GM23338 (cell line): ENCODE data around the gene PLAC8L1. TPM values are rescaled to one million over a fixed set of nuclear protein-coding genes. Genes with fewer than 3 reads are reported as not detected.

Source experiments
- ATAC-seq: fragments of 200-7000 bp; cut with Tn5 transposase; 3 replicates; pipeline ENCODE4 v1.9.1; 2020
- DNase-seq: peaks from one replicate; pipeline ENCODE4 v3.0.0-alpha.2; 2015; ENCODE audit warnings: low spot score
- H2AFZ ChIP-seq: fragments of 200-600 bp; sonication (generic); 2 replicates; pipeline ENCODE4 v1.8.0; 2016; ENCODE audit warnings: antibody characterized with exemption, mild to moderate bottlenecking, moderate library complexity
- H3F3A ChIP-seq: fragments of 200-600 bp; sonication (generic); replicated peaks from 2 replicates; pipeline ENCODE4 v1.8.0; 2017; ENCODE audit warnings: antibody characterized with exemption, mixed run types, low read depth
- H3K27ac ChIP-seq: fragments of 200-600 bp; sonication (generic); 2 replicates; pipeline ENCODE4 v1.6.1; 2016; ENCODE audit warnings: low read depth
- H3K27me3 ChIP-seq: fragments of 200-600 bp; sonication (generic); 2 replicates; pipeline ENCODE4 v1.8.0; 2016; ENCODE audit warnings: mild to moderate bottlenecking, mixed run types, moderate library complexity; ENCODE audit not compliant: insufficient read depth
- H3K36me3 ChIP-seq: fragments of 200-600 bp; sonication (generic); 2 replicates; pipeline ENCODE4 v1.8.0; 2016; ENCODE audit warnings: mild to moderate bottlenecking; ENCODE audit not compliant: insufficient read depth
- H3K4me1 ChIP-seq: fragments of 200-600 bp; sonication (generic); 2 replicates; pipeline ENCODE4 v1.8.0; 2016; ENCODE audit warnings: mild to moderate bottlenecking, moderate library complexity; ENCODE audit not compliant: insufficient read depth
- H3K4me2 ChIP-seq: fragments of 200-600 bp; sonication (generic); 2 replicates; pipeline ENCODE4 v1.7.1; 2017; ENCODE audit warnings: mixed run types
- H3K4me3 ChIP-seq: fragments of 200-600 bp; sonication (generic); 2 replicates; pipeline ENCODE4 v1.6.1; 2016; ENCODE audit warnings: mixed run types
- H3K79me2 ChIP-seq: fragments of 200-600 bp; sonication (generic); replicated peaks from 2 replicates; pipeline ENCODE4 v1.8.0; 2017; ENCODE audit warnings: mild to moderate bottlenecking; ENCODE audit not compliant: insufficient read depth
- H3K9me2 ChIP-seq: fragments of 200-600 bp; sonication (generic); 2 replicates; pipeline ENCODE4 v1.8.0; 2017; ENCODE audit not compliant: insufficient read depth
- H4K20me1 ChIP-seq: fragments of 200-600 bp; sonication (generic); replicated peaks from 2 replicates; pipeline ENCODE4 v1.8.0; 2017; ENCODE audit warnings: mild to moderate bottlenecking; ENCODE audit not compliant: insufficient read depth
- H3K27ac Mint-ChIP-seq: 2 replicates; pipeline ENCODE4 v1.8.0; 2020; ENCODE audit warnings: inconsistent platforms, mild to moderate bottlenecking, moderate library complexity, mixed read lengths
- H3K27me3 Mint-ChIP-seq: 3 replicates; pipeline ENCODE4 v1.8.0; 2022; ENCODE audit warnings: low read depth, mild to moderate bottlenecking, moderate library complexity, mixed read lengths, inconsistent platforms; ENCODE audit not compliant: insufficient read depth, poor library complexity
- H3K36me3 Mint-ChIP-seq: 3 replicates; pipeline ENCODE4 v1.8.0; 2021; ENCODE audit warnings: low read depth, mild to moderate bottlenecking, inconsistent platforms, moderate library complexity, mixed read lengths
- H3K4me1 Mint-ChIP-seq: 3 replicates; pipeline ENCODE4 v1.8.0; 2020; ENCODE audit warnings: mild to moderate bottlenecking, inconsistent platforms, mixed read lengths
- H3K4me3 Mint-ChIP-seq: 3 replicates; pipeline ENCODE4 v1.8.0; 2021; ENCODE audit warnings: moderate library complexity, mild to moderate bottlenecking, inconsistent platforms, mixed read lengths
- H3K9me3 Mint-ChIP-seq: 3 replicates; pipeline ENCODE4 v1.8.0; 2020; ENCODE audit warnings: moderate library complexity, mild to moderate bottlenecking, inconsistent platforms, mixed read lengths
- CREB1 ChIP-seq: fragments of 250-450 bp; sonication (Bioruptor Pico); IDR thresholded peaks from 2 replicates; pipeline ENCODE4 v1.5.0; 2020; ENCODE audit warnings: low read depth, mild to moderate bottlenecking, moderate library complexity
- EZH2 ChIP-seq: fragments of 200-600 bp; sonication (generic); IDR thresholded peaks from one replicate; pipeline ENCODE4 v1.8.0; 2017; ENCODE audit warnings: antibody characterized with exemption, mild to moderate bottlenecking, low read depth; ENCODE audit not compliant: unreplicated experiment
- EZH2phosphoT487 ChIP-seq: fragments of 200-600 bp; sonication (generic); IDR thresholded peaks from one replicate; pipeline ENCODE4 v1.8.1; 2018; ENCODE audit warnings: antibody characterized with exemption; ENCODE audit not compliant: unreplicated experiment
- JUNB ChIP-seq: IDR thresholded peaks from one replicate; pipeline ENCODE4 v1.6.1; 2016; ENCODE audit warnings: antibody characterized with exemption; ENCODE audit not compliant: unreplicated experiment
- NANOG ChIP-seq: IDR thresholded peaks from 2 replicates; pipeline ENCODE4 v1.6.1; 2016; ENCODE audit warnings: antibody characterized with exemption, borderline replicate concordance
- POLR2AphosphoS5 ChIP-seq: IDR thresholded peaks from 2 replicates; pipeline ENCODE4 v1.6.1; 2016; ENCODE audit warnings: antibody characterized with exemption, low read depth
- STAT1 ChIP-seq: IDR thresholded peaks from one replicate; pipeline ENCODE4 v1.6.1; 2016; ENCODE audit warnings: antibody characterized with exemption; ENCODE audit not compliant: unreplicated experiment
- ZNF114 ChIP-seq: fragments of 250-450 bp; sonication (Bioruptor Pico); IDR thresholded peaks from 2 replicates; pipeline ENCODE4 v1.5.0; 2020; ENCODE audit warnings: mild to moderate bottlenecking, moderate library complexity
- ZNF331 ChIP-seq: fragments of 250-450 bp; sonication (Bioruptor Pico); IDR thresholded peaks from 2 replicates; pipeline ENCODE4 v1.5.0; 2020; ENCODE audit warnings: low read depth, mild to moderate bottlenecking, moderate library complexity
- polyA plus RNA-seq: library from polyadenylated mRNA; unstranded; fragments of >200 nt; fragmentation: Nextera tagmentation; extraction: Ambion mirVana; gene quantifications from 2 replicates; pipeline ENCODE4 v1.2.1, GENCODE V29; 2016
- total RNA-seq: library from RNA; depleted of rRNA; stranded (reverse); fragments of >200 nt; shearing (Covaris generic); gene quantifications from 2 replicates; pipeline ENCODE4 v1.2.3, GENCODE V29; 2014
- TF ChIP-seq, protein P1 (sequence below): fragments of 250-450 bp; sonication (Bioruptor Pico); IDR thresholded peaks from 2 replicates; pipeline ENCODE4 v1.5.0; 2020; ENCODE audit warnings: mild to moderate bottlenecking, moderate library complexity
- TF ChIP-seq, protein P2 (sequence below): IDR thresholded peaks from 2 replicates; pipeline ENCODE4 v1.6.1; 2016; ENCODE audit warnings: antibody characterized with exemption
- TF ChIP-seq, protein P3 (sequence below): IDR thresholded peaks from one replicate; pipeline ENCODE4 v1.6.1; 2018; ENCODE audit warnings: antibody characterized with exemption; ENCODE audit not compliant: unreplicated experiment
- TF ChIP-seq, protein P4 (sequence below), 2 experiments: fragments of 200-600 bp in 1 of 2; sonication (generic) in 1 of 2; conservative IDR thresholded peaks; 2 replicates each; pipeline versions ENCODE4 v1.5.1 to v1.6.1; 2016 to 2017; ENCODE audit warnings: antibody characterized with exemption in 2 of 2, low read depth in 2 of 2, mild to moderate bottlenecking in 2 of 2, moderate library complexity in 1 of 2

The PLAC8L1 gene
- total and polyA plus RNA-seq, 2 experiments from 2014 or later: 2.0 TPM; not detected in 1

DNA sequence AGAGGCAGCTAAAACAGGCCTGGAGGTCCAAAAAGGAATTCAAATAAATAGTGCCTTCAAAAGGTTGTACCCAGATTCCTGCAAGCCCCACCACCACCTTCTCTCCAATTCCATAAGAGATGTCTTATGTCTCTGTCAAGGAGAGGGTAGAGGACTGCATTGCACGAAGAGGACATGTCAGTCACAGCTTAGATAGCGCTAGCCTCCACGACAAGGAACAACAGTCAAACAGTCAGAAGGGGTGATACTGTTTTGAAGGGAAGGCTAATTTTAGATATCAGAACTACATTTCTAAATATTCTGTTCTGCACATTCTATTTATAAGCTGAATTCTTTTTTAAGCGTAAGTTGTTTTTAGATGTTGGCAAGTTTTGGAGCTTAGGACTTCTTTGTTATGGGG, 34.2 kb downstream of the PLAC8L1 start:
- H3K9me3 Mint-ChIP-seq: peaks cover 3% of the 10 kb centered on the region; the same call in 1 of the 3 replicates
- H3K27ac ChIP-seq: no peak overlapping the region
- H3K27ac Mint-ChIP-seq: no peak overlapping the region
- peaks cover under 1% of the 10 kb centered on the region; the same call in 1 of the 2 replicates for H3F3A ChIP-seq
- TF ChIP-seq NANOG: no peak
- TF ChIP-seq, protein P1, sequence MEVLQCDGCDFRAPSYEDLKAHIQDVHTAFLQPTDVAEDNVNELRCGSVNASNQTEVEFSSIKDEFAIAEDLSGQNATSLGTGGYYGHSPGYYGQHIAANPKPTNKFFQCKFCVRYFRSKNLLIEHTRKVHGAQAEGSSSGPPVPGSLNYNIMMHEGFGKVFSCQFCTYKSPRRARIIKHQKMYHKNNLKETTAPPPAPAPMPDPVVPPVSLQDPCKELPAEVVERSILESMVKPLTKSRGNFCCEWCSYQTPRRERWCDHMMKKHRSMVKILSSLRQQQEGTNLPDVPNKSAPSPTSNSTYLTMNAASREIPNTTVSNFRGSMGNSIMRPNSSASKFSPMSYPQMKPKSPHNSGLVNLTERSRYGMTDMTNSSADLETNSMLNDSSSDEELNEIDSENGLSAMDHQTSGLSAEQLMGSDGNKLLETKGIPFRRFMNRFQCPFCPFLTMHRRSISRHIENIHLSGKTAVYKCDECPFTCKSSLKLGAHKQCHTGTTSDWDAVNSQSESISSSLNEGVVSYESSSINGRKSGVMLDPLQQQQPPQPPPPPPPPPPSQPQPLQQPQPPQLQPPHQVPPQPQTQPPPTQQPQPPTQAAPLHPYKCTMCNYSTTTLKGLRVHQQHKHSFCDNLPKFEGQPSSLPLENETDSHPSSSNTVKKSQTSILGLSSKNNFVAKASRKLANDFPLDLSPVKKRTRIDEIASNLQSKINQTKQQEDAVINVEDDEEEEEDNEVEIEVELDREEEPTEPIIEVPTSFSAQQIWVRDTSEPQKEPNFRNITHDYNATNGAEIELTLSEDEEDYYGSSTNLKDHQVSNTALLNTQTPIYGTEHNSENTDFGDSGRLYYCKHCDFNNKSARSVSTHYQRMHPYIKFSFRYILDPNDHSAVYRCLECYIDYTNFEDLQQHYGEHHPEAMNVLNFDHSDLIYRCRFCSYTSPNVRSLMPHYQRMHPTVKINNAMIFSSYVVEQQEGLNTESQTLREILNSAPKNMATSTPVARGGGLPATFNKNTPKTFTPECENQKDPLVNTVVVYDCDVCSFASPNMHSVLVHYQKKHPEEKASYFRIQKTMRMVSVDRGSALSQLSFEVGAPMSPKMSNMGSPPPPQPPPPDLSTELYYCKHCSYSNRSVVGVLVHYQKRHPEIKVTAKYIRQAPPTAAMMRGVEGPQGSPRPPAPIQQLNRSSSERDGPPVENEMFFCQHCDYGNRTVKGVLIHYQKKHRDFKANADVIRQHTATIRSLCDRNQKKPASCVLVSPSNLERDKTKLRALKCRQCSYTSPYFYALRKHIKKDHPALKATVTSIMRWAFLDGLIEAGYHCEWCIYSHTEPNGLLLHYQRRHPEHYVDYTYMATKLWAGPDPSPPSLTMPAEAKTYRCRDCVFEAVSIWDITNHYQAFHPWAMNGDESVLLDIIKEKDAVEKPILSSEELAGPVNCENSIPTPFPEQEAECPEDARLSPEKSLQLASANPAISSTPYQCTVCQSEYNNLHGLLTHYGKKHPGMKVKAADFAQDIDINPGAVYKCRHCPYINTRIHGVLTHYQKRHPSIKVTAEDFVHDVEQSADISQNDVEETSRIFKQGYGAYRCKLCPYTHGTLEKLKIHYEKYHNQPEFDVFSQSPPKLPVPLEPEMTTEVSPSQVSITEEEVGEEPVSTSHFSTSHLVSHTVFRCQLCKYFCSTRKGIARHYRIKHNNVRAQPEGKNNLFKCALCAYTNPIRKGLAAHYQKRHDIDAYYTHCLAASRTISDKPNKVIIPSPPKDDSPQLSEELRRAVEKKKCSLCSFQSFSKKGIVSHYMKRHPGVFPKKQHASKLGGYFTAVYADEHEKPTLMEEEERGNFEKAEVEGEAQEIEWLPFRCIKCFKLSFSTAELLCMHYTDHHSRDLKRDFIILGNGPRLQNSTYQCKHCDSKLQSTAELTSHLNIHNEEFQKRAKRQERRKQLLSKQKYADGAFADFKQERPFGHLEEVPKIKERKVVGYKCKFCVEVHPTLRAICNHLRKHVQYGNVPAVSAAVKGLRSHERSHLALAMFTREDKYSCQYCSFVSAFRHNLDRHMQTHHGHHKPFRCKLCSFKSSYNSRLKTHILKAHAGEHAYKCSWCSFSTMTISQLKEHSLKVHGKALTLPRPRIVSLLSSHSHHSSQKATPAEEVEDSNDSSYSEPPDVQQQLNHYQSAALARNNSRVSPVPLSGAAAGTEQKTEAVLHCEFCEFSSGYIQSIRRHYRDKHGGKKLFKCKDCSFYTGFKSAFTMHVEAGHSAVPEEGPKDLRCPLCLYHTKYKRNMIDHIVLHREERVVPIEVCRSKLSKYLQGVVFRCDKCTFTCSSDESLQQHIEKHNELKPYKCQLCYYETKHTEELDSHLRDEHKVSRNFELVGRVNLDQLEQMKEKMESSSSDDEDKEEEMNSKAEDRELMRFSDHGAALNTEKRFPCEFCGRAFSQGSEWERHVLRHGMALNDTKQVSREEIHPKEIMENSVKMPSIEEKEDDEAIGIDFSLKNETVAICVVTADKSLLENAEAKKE (CRISPR knock-in tag): no peak
- TF ChIP-seq, protein P2, sequence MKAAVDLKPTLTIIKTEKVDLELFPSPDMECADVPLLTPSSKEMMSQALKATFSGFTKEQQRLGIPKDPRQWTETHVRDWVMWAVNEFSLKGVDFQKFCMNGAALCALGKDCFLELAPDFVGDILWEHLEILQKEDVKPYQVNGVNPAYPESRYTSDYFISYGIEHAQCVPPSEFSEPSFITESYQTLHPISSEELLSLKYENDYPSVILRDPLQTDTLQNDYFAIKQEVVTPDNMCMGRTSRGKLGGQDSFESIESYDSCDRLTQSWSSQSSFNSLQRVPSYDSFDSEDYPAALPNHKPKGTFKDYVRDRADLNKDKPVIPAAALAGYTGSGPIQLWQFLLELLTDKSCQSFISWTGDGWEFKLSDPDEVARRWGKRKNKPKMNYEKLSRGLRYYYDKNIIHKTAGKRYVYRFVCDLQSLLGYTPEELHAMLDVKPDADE: no peak
- TF ChIP-seq JUNB: no peak
- no peak for TF ChIP-seq ZNF331
- TF ChIP-seq, protein P3, sequence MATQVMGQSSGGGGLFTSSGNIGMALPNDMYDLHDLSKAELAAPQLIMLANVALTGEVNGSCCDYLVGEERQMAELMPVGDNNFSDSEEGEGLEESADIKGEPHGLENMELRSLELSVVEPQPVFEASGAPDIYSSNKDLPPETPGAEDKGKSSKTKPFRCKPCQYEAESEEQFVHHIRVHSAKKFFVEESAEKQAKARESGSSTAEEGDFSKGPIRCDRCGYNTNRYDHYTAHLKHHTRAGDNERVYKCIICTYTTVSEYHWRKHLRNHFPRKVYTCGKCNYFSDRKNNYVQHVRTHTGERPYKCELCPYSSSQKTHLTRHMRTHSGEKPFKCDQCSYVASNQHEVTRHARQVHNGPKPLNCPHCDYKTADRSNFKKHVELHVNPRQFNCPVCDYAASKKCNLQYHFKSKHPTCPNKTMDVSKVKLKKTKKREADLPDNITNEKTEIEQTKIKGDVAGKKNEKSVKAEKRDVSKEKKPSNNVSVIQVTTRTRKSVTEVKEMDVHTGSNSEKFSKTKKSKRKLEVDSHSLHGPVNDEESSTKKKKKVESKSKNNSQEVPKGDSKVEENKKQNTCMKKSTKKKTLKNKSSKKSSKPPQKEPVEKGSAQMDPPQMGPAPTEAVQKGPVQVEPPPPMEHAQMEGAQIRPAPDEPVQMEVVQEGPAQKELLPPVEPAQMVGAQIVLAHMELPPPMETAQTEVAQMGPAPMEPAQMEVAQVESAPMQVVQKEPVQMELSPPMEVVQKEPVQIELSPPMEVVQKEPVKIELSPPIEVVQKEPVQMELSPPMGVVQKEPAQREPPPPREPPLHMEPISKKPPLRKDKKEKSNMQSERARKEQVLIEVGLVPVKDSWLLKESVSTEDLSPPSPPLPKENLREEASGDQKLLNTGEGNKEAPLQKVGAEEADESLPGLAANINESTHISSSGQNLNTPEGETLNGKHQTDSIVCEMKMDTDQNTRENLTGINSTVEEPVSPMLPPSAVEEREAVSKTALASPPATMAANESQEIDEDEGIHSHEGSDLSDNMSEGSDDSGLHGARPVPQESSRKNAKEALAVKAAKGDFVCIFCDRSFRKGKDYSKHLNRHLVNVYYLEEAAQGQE: no peak
- TF ChIP-seq CREB1: no peak
- TF ChIP-seq, protein P4, sequence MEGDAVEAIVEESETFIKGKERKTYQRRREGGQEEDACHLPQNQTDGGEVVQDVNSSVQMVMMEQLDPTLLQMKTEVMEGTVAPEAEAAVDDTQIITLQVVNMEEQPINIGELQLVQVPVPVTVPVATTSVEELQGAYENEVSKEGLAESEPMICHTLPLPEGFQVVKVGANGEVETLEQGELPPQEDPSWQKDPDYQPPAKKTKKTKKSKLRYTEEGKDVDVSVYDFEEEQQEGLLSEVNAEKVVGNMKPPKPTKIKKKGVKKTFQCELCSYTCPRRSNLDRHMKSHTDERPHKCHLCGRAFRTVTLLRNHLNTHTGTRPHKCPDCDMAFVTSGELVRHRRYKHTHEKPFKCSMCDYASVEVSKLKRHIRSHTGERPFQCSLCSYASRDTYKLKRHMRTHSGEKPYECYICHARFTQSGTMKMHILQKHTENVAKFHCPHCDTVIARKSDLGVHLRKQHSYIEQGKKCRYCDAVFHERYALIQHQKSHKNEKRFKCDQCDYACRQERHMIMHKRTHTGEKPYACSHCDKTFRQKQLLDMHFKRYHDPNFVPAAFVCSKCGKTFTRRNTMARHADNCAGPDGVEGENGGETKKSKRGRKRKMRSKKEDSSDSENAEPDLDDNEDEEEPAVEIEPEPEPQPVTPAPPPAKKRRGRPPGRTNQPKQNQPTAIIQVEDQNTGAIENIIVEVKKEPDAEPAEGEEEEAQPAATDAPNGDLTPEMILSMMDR (conservative IDR thresholded peaks at IDR 0.05; ENCODE audit: low read depth in 2 of 2): no peak
- TF ChIP-seq EZH2: no peak
- TF ChIP-seq STAT1: no peak
- TF ChIP-seq EZH2phosphoT487: no peak
- TF ChIP-seq ZNF114 (CRISPR knock-in tag): no peak
- no peak for TF ChIP-seq POLR2AphosphoS5
- no peak for ATAC-seq
- H3K36me3 Mint-ChIP-seq: no peaks in the 10 kb centered on the region
- no peak overlapping the region for H3K4me3 Mint-ChIP-seq
- no peak overlapping the region for H3K4me2 ChIP-seq
- H3K4me1 ChIP-seq: peaks cover 36% of the 10 kb centered on the region
- H2AFZ ChIP-seq: no peak overlapping the region
- H3K36me3 ChIP-seq: no peaks in the 10 kb centered on the region
- H3K27me3 ChIP-seq: peaks cover 31% of the 10 kb centered on the region
- no peaks in the 10 kb centered on the region for H4K20me1 ChIP-seq
- no peaks in the 10 kb centered on the region for H3K79me2 ChIP-seq
- no peaks in the 10 kb centered on the region for H3K9me2 ChIP-seq
- H3K4me1 Mint-ChIP-seq: peaks cover 34% of the 10 kb centered on the region
- peaks cover 7% of the 10 kb centered on the region for H3K27me3 Mint-ChIP-seq
- no peak overlapping the region for H3K4me3 ChIP-seq
- no peak for DNase-seq
